SK-N-SH treated with all-trans-retinoic acid at 6 μM for 48 hours (cell line): ENCODE measurements around the gene LRRC73.

Source experiments
- ATAC-seq: fragments of 200-7000 bp; cut with Tn5 transposase; 3 replicates; pipeline ENCODE4 v1.9.1; 2020; ENCODE audit warnings: mild to moderate bottlenecking, moderate library complexity
- ARNTL ChIP-seq: fragments of 450-650 bp; formaldehyde crosslinking; IDR thresholded peaks from 2 replicates; pipeline ENCODE4 v1.5.0; 2020; ENCODE audit warnings: low read depth, mild to moderate bottlenecking, moderate library complexity, borderline replicate concordance
- BACH2 ChIP-seq: fragments of 250-450 bp; sonication (Bioruptor Pico); IDR thresholded peaks from 2 replicates; pipeline ENCODE4 v1.9.0; 2021; ENCODE audit warnings: mild to moderate bottlenecking, borderline replicate concordance
- CREB5 ChIP-seq: fragments of 250-450 bp; sonication (Bioruptor Pico); IDR thresholded peaks from 2 replicates; pipeline ENCODE4 v1.5.1; 2020; ENCODE audit warnings: low read depth, mild to moderate bottlenecking, moderate library complexity
- CSRNP3 ChIP-seq: fragments of 250-450 bp; sonication (Bioruptor Pico); IDR thresholded peaks from 2 replicates; pipeline ENCODE4 v1.5.1; 2021; ENCODE audit warnings: mild to moderate bottlenecking, moderate library complexity
- ESRRG ChIP-seq: fragments of 250-450 bp; sonication (Bioruptor Pico); IDR thresholded peaks from 2 replicates; pipeline ENCODE4 v1.6.1; 2021; ENCODE audit warnings: mild to moderate bottlenecking
- GLIS3 ChIP-seq: fragments of 250-450 bp; sonication (Bioruptor Pico); IDR thresholded peaks from 2 replicates; pipeline ENCODE4 v1.5.0; 2020; ENCODE audit warnings: mild to moderate bottlenecking, moderate library complexity
- PATZ1 ChIP-seq: fragments of 250-450 bp; sonication (Bioruptor Pico); IDR thresholded peaks from 2 replicates; pipeline ENCODE4 v1.8.0; 2020; ENCODE audit warnings: mild to moderate bottlenecking, moderate library complexity, borderline replicate concordance
- POU6F1 ChIP-seq: fragments of 250-450 bp; sonication (Bioruptor Pico); IDR thresholded peaks from 2 replicates; pipeline ENCODE4 v1.8.0; 2021; ENCODE audit warnings: low read depth, mild to moderate bottlenecking, moderate library complexity, borderline replicate concordance
- PPARA ChIP-seq: fragments of 250-450 bp; sonication (Bioruptor Pico); IDR thresholded peaks from 2 replicates; pipeline ENCODE4 v1.5.0; 2020; ENCODE audit warnings: mild to moderate bottlenecking, borderline replicate concordance
- RARB ChIP-seq: fragments of 250-450 bp; sonication (Bioruptor Pico); IDR thresholded peaks from 2 replicates; pipeline ENCODE4 v1.8.0; 2021; ENCODE audit warnings: mild to moderate bottlenecking, moderate library complexity
- SNAI2 ChIP-seq: fragments of 250-450 bp; sonication (Bioruptor Pico); IDR thresholded peaks from 2 replicates; pipeline ENCODE4 v1.5.0; 2020; ENCODE audit warnings: mild to moderate bottlenecking, moderate library complexity
- TCF4 ChIP-seq: fragments of 250-450 bp; sonication (Bioruptor Pico); IDR thresholded peaks from 2 replicates; pipeline ENCODE4 v1.8.0; 2021; ENCODE audit warnings: mild to moderate bottlenecking, moderate library complexity, borderline replicate concordance
- TSHZ2 ChIP-seq: fragments of 250-450 bp; sonication (Bioruptor Pico); IDR thresholded peaks from 2 replicates; pipeline ENCODE4 v1.5.0; 2020; ENCODE audit warnings: mild to moderate bottlenecking, moderate library complexity
- ZC3H10 ChIP-seq: fragments of 250-450 bp; sonication (Bioruptor Pico); IDR thresholded peaks from 2 replicates; pipeline ENCODE4 v1.5.1; 2021; ENCODE audit warnings: mild to moderate bottlenecking, moderate library complexity
- ZFP3 ChIP-seq: fragments of 250-450 bp; sonication (Bioruptor Pico); IDR thresholded peaks from 2 replicates; pipeline ENCODE4 v1.5.0; 2020; ENCODE audit warnings: mild to moderate bottlenecking, moderate library complexity
- ZFP30 ChIP-seq: fragments of 450-650 bp; formaldehyde crosslinking; IDR thresholded peaks from 2 replicates; pipeline ENCODE4 v1.5.0; 2022; ENCODE audit warnings: mild to moderate bottlenecking, moderate library complexity
- ZNF565 ChIP-seq: fragments of 450-650 bp; formaldehyde crosslinking; conservative IDR thresholded peaks from 2 replicates; pipeline ENCODE4 v1.5.0; 2020; ENCODE audit warnings: low read depth, mild to moderate bottlenecking, moderate library complexity
- ZNF70 ChIP-seq: fragments of 450-650 bp; formaldehyde crosslinking; IDR thresholded peaks from 2 replicates; pipeline ENCODE4 v1.5.0; 2020; ENCODE audit warnings: mild to moderate bottlenecking, moderate library complexity
- ZNF8 ChIP-seq: fragments of 450-650 bp; formaldehyde crosslinking; IDR thresholded peaks from 2 replicates; pipeline ENCODE4 v1.5.0; 2020; ENCODE audit warnings: mild to moderate bottlenecking, moderate library complexity

Gene LRRC73

DNA sequence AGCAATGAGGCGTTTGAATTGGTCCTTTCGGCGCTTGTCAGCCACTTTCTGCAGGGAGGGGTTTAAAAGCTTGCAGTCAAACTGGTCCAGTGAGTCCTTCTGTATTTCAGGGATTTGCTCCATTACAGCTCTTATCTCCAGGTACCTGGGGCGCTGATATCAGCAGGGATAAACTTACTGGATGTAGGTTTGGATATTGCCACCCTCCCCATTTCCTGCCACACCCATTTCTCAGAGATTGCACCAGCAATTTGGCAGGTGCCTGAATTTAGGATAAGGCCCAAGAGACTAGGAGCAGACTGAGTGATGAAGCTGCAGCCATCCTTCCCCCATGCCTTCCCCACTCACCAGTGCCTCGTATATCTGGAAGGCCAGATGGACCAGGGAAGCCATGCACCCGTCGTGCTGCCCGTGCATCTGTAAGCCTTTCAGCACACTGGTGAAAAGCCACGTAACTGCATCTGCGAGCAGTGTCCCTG, 14.4 kb upstream of the LRRC73 start:
- no peak for TF ChIP-seq RARB
- no peak for TF ChIP-seq ZFP30 (CRISPR knock-in tag)
- TF ChIP-seq ARNTL (CRISPR knock-in tag), result no peak
- no peak for TF ChIP-seq PATZ1 (CRISPR knock-in tag)
- no peak for TF ChIP-seq CREB5 (CRISPR knock-in tag)
- no peak for TF ChIP-seq CSRNP3 (CRISPR knock-in tag)
- no peak for TF ChIP-seq PPARA (CRISPR knock-in tag)
- no peak for TF ChIP-seq ESRRG (CRISPR knock-in tag)
- TF ChIP-seq ZFP3 (CRISPR knock-in tag), result no peak
- no peak for TF ChIP-seq POU6F1 (CRISPR knock-in tag)
- TF ChIP-seq TSHZ2, result no peak
- ATAC-seq, result no peak

GRCh38 chr6:43523284-43523683, 13.1 kb upstream of the LRRC73 start:
- no peak for ATAC-seq
- TF ChIP-seq TCF4 (CRISPR knock-in tag) (no peak), ZNF8 (no peak), SNAI2 (CRISPR knock-in tag) (no peak), RARB (no peak), BACH2 (CRISPR knock-in tag) (no peak), ARNTL (CRISPR knock-in tag) (no peak), ZC3H10 (CRISPR knock-in tag) (no peak), CSRNP3 (CRISPR knock-in tag) (no peak), ZFP3 (CRISPR knock-in tag) (no peak), ZNF565 (CRISPR knock-in tag) (no peak), PPARA (CRISPR knock-in tag) (no peak)

DNA sequence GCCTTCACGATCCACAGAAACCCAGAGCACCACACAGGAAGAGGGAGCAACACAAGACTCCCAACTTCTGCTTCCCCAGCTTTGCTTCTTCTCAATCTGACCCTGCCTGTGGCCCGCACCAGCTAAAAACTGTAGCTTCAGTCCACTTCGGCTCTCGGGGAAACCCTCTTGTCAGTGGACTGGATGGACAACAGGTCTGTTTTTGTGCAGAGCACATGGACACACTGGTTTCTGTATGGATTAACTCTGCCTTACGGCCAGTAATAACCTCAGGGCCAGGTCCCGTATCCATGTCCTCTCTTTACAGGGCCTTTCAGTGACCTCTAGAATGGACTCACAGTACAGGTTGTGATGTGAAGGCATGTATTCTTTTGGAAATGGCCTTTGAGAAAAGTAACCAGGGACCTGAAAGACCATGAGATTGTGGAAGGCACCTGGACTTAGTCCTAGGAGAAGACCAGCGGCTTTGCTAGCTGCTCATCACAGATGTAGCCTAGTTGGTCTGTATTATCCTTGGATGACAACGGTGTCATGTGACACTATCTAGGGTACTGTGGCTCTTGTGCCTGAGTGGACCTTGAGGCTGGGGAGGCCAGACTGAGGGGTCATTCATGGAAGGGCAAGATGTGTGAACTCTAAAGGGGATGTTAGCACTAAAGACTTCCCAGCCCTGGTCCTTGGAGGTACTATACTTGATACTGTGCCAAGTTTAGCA, 12.6 kb upstream of the LRRC73 start:
- TF ChIP-seq TSHZ2 (no peak), ZFP3 (CRISPR knock-in tag) (no peak), GLIS3 (CRISPR knock-in tag) (no peak), ZNF70 (CRISPR knock-in tag) (no peak)

More for the DNA sequence above, 12.6 kb upstream of the LRRC73 start:
- no peak for ATAC-seq
